ENCODE data around the gene CORO2B.

- TF ChIP-seq POLR2AphosphoS5 (IDR thresholded peaks at IDR 0.05; ENCODE audit: control insufficient read depth, insufficient read depth, low read depth, low read length) (no peak), EP300 (IDR thresholded peaks at IDR 0.05; ENCODE audit: low read length) (no peak), ZNF444 (CRISPR knock-in tag; IDR thresholded peaks at IDR 0.05) (no peak), KLF13 (tag; IDR thresholded peaks at IDR 0.05; ENCODE audit: borderline replicate concordance, low read depth) (no peak), HNRNPH1 (optimal IDR thresholded peaks at IDR 0.05; ENCODE audit: low read depth, low read length) (no peak), PYGO2 (tag; IDR thresholded peaks at IDR 0.05) (no peak), PHF8 (IDR thresholded peaks at IDR 0.05; ENCODE audit: borderline replicate concordance, low read length) (no peak), MAX (CRISPR knock-in tag; IDR thresholded peaks at IDR 0.05) (no peak), ZNF609 (CRISPR knock-in tag; IDR thresholded peaks at IDR 0.05; ENCODE audit: borderline replicate concordance) (no peak), CTCF (IDR thresholded peaks at IDR 0.05 in 2 of 3, conservative IDR thresholded peaks at IDR 0.05 in 1 of 3; ENCODE audit: insufficient read depth in 2 of 3, low read depth in 1 of 3, low read length in 3 of 3) (no peak)
Measured at GRCh38 chr15:68601206-68602197, 22.7 kb downstream of the CORO2B start.

Data from K562 (cell line).